ENCODE data around the gene ATP5MG. TPM values are rescaled to one million over a fixed set of nuclear protein-coding genes. Genes with fewer than 3 reads are reported as not detected.

Gene ATP5MG
- total and polyA plus RNA-seq, 10 of the 15 experiments (the other 5 are each of a cell fraction or from before 2014, with no cell fraction given), result 211 to 2,276 (median 633) TPM

DNA sequence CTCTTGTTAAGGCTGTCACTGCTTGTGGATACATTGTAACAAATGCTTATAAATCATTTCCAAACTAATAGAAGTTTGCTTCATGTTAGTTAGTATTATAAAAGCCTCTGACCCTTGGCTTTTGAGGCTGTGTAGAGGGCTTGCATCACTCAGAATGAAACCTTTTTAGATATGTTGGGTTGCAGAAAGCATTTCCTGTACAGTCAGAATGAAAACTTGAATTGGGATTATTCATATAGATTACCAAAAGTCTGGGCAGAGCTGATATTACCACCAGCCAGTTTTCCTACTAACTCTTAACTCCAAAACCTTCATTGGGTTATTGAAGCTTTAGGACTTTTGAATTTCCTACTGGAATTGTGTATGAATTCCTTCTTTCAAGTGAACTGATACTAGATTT, 46.9 kb downstream of the ATP5MG start (continued):
- TF ChIP-seq SUZ12 (IDR thresholded peaks at IDR 0.05; ENCODE audit: unreplicated experiment) (no peak), EP300 (IDR thresholded peaks at IDR 0.05; ENCODE audit: borderline replicate concordance in 1 of 2, control insufficient read depth in 1 of 2, low read depth in 2 of 2, low read length in 2 of 2) (peak; percentile 41 to 91; a peak in 3 of 4 replicates), CREB1 (IDR thresholded peaks at IDR 0.05; ENCODE audit: low read depth) (no peak), HDGF (IDR thresholded peaks at IDR 0.05) (no peak), HDAC6 (IDR thresholded peaks at IDR 0.05; ENCODE audit: unreplicated experiment) (no peak), ZNF24 (IDR thresholded peaks at IDR 0.05) (peak; percentile 76), RFX5 (IDR thresholded peaks at IDR 0.05; ENCODE audit: low read depth, low read length) (no peak), SUPT20H (IDR thresholded peaks at IDR 0.05; ENCODE audit: borderline replicate concordance, control insufficient read depth, low read depth, low read length) (no peak), MYB (IDR thresholded peaks at IDR 0.05; ENCODE audit: borderline replicate concordance, low read depth, low read length) (no peak)
- TF ChIP-seq, protein P1, sequence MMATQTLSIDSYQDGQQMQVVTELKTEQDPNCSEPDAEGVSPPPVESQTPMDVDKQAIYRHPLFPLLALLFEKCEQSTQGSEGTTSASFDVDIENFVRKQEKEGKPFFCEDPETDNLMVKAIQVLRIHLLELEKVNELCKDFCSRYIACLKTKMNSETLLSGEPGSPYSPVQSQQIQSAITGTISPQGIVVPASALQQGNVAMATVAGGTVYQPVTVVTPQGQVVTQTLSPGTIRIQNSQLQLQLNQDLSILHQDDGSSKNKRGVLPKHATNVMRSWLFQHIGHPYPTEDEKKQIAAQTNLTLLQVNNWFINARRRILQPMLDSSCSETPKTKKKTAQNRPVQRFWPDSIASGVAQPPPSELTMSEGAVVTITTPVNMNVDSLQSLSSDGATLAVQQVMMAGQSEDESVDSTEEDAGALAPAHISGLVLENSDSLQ (IDR thresholded peaks at IDR 0.05), result no peak
- TF ChIP-seq, protein P2, sequence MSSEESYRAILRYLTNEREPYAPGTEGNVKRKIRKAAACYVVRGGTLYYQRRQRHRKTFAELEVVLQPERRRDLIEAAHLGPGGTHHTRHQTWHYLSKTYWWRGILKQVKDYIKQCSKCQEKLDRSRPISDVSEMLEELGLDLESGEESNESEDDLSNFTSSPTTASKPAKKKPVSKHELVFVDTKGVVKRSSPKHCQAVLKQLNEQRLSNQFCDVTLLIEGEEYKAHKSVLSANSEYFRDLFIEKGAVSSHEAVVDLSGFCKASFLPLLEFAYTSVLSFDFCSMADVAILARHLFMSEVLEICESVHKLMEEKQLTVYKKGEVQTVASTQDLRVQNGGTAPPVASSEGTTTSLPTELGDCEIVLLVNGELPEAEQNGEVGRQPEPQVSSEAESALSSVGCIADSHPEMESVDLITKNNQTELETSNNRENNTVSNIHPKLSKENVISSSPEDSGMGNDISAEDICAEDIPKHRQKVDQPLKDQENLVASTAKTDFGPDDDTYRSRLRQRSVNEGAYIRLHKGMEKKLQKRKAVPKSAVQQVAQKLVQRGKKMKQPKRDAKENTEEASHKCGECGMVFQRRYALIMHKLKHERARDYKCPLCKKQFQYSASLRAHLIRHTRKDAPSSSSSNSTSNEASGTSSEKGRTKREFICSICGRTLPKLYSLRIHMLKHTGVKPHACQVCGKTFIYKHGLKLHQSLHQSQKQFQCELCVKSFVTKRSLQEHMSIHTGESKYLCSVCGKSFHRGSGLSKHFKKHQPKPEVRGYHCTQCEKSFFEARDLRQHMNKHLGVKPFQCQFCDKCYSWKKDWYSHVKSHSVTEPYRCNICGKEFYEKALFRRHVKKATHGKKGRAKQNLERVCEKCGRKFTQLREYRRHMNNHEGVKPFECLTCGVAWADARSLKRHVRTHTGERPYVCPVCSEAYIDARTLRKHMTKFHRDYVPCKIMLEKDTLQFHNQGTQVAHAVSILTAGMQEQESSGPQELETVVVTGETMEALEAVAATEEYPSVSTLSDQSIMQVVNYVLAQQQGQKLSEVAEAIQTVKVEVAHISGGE (CRISPR knock-in tag; IDR thresholded peaks at IDR 0.05), result no peak
- TF ChIP-seq, protein P3, sequence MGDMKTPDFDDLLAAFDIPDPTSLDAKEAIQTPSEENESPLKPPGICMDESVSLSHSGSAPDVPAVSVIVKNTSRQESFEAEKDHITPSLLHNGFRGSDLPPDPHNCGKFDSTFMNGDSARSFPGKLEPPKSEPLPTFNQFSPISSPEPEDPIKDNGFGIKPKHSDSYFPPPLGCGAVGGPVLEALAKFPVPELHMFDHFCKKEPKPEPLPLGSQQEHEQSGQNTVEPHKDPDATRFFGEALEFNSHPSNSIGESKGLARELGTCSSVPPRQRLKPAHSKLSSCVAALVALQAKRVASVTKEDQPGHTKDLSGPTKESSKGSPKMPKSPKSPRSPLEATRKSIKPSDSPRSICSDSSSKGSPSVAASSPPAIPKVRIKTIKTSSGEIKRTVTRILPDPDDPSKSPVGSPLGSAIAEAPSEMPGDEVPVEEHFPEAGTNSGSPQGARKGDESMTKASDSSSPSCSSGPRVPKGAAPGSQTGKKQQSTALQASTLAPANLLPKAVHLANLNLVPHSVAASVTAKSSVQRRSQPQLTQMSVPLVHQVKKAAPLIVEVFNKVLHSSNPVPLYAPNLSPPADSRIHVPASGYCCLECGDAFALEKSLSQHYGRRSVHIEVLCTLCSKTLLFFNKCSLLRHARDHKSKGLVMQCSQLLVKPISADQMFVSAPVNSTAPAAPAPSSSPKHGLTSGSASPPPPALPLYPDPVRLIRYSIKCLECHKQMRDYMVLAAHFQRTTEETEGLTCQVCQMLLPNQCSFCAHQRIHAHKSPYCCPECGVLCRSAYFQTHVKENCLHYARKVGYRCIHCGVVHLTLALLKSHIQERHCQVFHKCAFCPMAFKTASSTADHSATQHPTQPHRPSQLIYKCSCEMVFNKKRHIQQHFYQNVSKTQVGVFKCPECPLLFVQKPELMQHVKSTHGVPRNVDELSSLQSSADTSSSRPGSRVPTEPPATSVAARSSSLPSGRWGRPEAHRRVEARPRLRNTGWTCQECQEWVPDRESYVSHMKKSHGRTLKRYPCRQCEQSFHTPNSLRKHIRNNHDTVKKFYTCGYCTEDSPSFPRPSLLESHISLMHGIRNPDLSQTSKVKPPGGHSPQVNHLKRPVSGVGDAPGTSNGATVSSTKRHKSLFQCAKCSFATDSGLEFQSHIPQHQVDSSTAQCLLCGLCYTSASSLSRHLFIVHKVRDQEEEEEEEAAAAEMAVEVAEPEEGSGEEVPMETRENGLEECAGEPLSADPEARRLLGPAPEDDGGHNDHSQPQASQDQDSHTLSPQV (IDR thresholded peaks at IDR 0.05), result 0 out of 2 replicates have a peak, but pooled peaks have one; percentile 12

All from GM12878 (cell line).